IMR-90 (cell line): ENCODE measurements around the gene GJB3. TPM values are rescaled to one million over a fixed set of nuclear protein-coding genes. Genes with fewer than 3 reads are reported as not detected.

Experiments
- ATAC-seq: fragments of 200-7000 bp; cut with Tn5 transposase; 2 replicates; pipeline ENCODE4 v1.9.1; 2020; ENCODE audit warnings: low read depth, mild to moderate bottlenecking, moderate library complexity
- BruUV-seq: library from RNA; stranded (reverse); fragments of 400-500 nt; replicated peaks from 2 replicates; lab custom pipeline; 2021; lab: Mats Ljungman, UMichigan
- CTCF ChIA-PET: fragments of 300-600 bp; formaldehyde crosslinking; extraction: SDS; loops from one replicate; lab custom pipeline; 2021; ENCODE audit warnings: antibody characterized with exemption; lab: Yijun Ruan, JAX
- POLR2A ChIA-PET: fragments of 300-600 bp; sonication (Branson Sonifier 250); formaldehyde crosslinking; loops from one replicate; lab custom pipeline; 2022; ENCODE audit warnings: antibody characterized with exemption; ENCODE audit not compliant: unreplicated experiment; lab: Charles Lee
- DNase-seq: peaks from one replicate; pipeline ENCODE4 v3.0.0; 2013
- H2AFZ ChIP-seq: replicated peaks from 2 replicates; pipeline ENCODE3; 2013; ENCODE audit warnings: low read length, mild to moderate bottlenecking; ENCODE audit not compliant: poor library complexity
- H2AK5ac ChIP-seq: 2 replicates; pipeline ENCODE4 v1.6.1; 2013; ENCODE audit warnings: low read depth, low read length, inconsistent platforms
- H2AK9ac ChIP-seq: replicated peaks from 2 replicates; pipeline ENCODE3; 2013; ENCODE audit warnings: mild to moderate bottlenecking, low read depth, low read length, moderate library complexity; ENCODE audit not compliant: poor library complexity
- H2BK120ac ChIP-seq: 2 replicates; pipeline ENCODE4 v1.6.1; 2013; ENCODE audit warnings: low read depth, low read length, inconsistent platforms
- H2BK15ac ChIP-seq: 3 replicates; pipeline ENCODE4 v1.6.1; 2013; ENCODE audit warnings: low read depth, low read length, inconsistent platforms
- H2BK20ac ChIP-seq: 2 replicates; pipeline ENCODE4 v1.6.1; 2013; ENCODE audit warnings: low read depth, mild to moderate bottlenecking, inconsistent platforms, low read length, moderate library complexity
- H2BK5ac ChIP-seq: 2 replicates; pipeline ENCODE4 v1.6.1; 2013; ENCODE audit warnings: mild to moderate bottlenecking, low read depth, low read length, inconsistent platforms; ENCODE audit not compliant: poor library complexity, severe bottlenecking
- H3K14ac ChIP-seq: replicated peaks from 2 replicates; pipeline ENCODE4 v1.6.1; 2013; ENCODE audit warnings: low read depth, low read length, inconsistent platforms
- H3K18ac ChIP-seq: 2 replicates; pipeline ENCODE4 v1.6.1; 2013; ENCODE audit warnings: low read depth, low read length, control low read depth
- H3K23ac ChIP-seq: 2 replicates; pipeline ENCODE4 v1.6.1; 2013; ENCODE audit warnings: low read depth, low read length, inconsistent platforms
- H3K27ac ChIP-seq: 2 replicates; pipeline ENCODE4 v1.5.1; 2013; ENCODE audit warnings: mild to moderate bottlenecking, control low read depth, low read length; ENCODE audit not compliant: insufficient read depth
- H3K27me3 ChIP-seq: 2 replicates; pipeline ENCODE4 v1.6.1; 2013; ENCODE audit warnings: low read length; ENCODE audit not compliant: control insufficient read depth, insufficient read depth
- H3K36me3 ChIP-seq: 2 replicates; pipeline ENCODE4 v1.6.1; 2013; ENCODE audit warnings: low read length, mixed read lengths; ENCODE audit not compliant: control insufficient read depth, insufficient read depth
- H3K4ac ChIP-seq: 2 replicates; pipeline ENCODE4 v1.6.1; 2013; ENCODE audit warnings: low read depth, low read length, inconsistent platforms
- H3K4me1 ChIP-seq: 2 replicates; pipeline ENCODE4 v1.6.1; 2013; ENCODE audit warnings: low read length, mixed read lengths; ENCODE audit not compliant: control insufficient read depth, insufficient read depth
- H3K4me2 ChIP-seq: 2 replicates; pipeline ENCODE4 v1.6.1; 2013; ENCODE audit warnings: low read depth, mild to moderate bottlenecking, control low read depth, low read length, moderate library complexity
- H3K4me3 ChIP-seq: 2 replicates; pipeline ENCODE4 v1.5.1; 2013; ENCODE audit warnings: low read depth, mild to moderate bottlenecking, control low read depth, low read length, moderate library complexity; ENCODE audit not compliant: insufficient read depth
- H3K56ac ChIP-seq: 2 replicates; pipeline ENCODE4 v1.6.1; 2013; ENCODE audit warnings: low read length, inconsistent platforms; ENCODE audit not compliant: insufficient read depth; ENCODE audit errors: extremely low read depth
- H3K79me1 ChIP-seq, 2 experiments: 2 replicates each; pipeline ENCODE4 v1.6.1; 2013; ENCODE audit warnings: low read length in 2 of 2, inconsistent platforms in 1 of 2, low read depth in 1 of 2
- H3K9ac ChIP-seq: 2 replicates; pipeline ENCODE4 v1.6.1; 2013; ENCODE audit warnings: low read depth, low read length, control low read depth
- H3K9me1 ChIP-seq: 2 replicates; pipeline ENCODE4 v1.6.1; 2013; ENCODE audit warnings: low read length, inconsistent platforms; ENCODE audit not compliant: insufficient read depth
- H3K9me3 ChIP-seq: 2 replicates; pipeline ENCODE4 v1.6.1; 2013; ENCODE audit warnings: low read length; ENCODE audit not compliant: control insufficient read depth, insufficient read depth
- H4K20me1 ChIP-seq: 2 replicates; pipeline ENCODE4 v1.6.1; 2013; ENCODE audit warnings: low read length, inconsistent platforms; ENCODE audit not compliant: insufficient read depth
- H4K5ac ChIP-seq: 2 replicates; pipeline ENCODE4 v1.6.1; 2013; ENCODE audit warnings: mild to moderate bottlenecking, low read depth, low read length, control low read depth
- H4K8ac ChIP-seq, 2 experiments: 2 replicates each; pipeline ENCODE4 v1.6.1; 2013; ENCODE audit warnings: low read depth in 2 of 2, low read length in 2 of 2, control low read depth in 1 of 2, inconsistent platforms in 1 of 2
- H4K91ac ChIP-seq: 2 replicates; pipeline ENCODE4 v1.6.1; 2013; ENCODE audit warnings: low read depth, low read length, inconsistent platforms; ENCODE audit not compliant: insufficient read depth
- CTCF ChIP-seq: conservative IDR thresholded peaks from 2 replicates; pipeline ENCODE4 v1.5.1; 2012; ENCODE audit warnings: mild to moderate bottlenecking, low read depth, low read length, improper control_type of control experiment
- ELK1 ChIP-seq: fragments of 150-350 bp; IDR thresholded peaks from 2 replicates; pipeline ENCODE4 v1.6.1; 2016; ENCODE audit warnings: low read depth, mild to moderate bottlenecking, low read length, moderate library complexity, borderline replicate concordance
- FOS ChIP-seq: fragments of 150-350 bp; IDR thresholded peaks from 2 replicates; pipeline ENCODE4 v1.6.1; 2016; ENCODE audit warnings: low read depth, low read length
- MAFK ChIP-seq: IDR thresholded peaks from 2 replicates; pipeline ENCODE4 v1.6.1; 2012; ENCODE audit warnings: low read depth, low read length, improper control_type of control experiment
- MAZ ChIP-seq: IDR thresholded peaks from 2 replicates; pipeline ENCODE4 v1.6.1; 2012; ENCODE audit warnings: low read depth, mild to moderate bottlenecking, low read length, improper control_type of control experiment, moderate library complexity, borderline replicate concordance
- MXI1 ChIP-seq: IDR thresholded peaks from 2 replicates; pipeline ENCODE4 v1.6.1; 2012; ENCODE audit warnings: low read depth, mild to moderate bottlenecking, low read length, moderate library complexity, borderline replicate concordance
- NFE2L2 ChIP-seq: fragments of 150-350 bp; IDR thresholded peaks from 2 replicates; pipeline ENCODE4 v1.6.1; 2016; ENCODE audit warnings: low read depth, mild to moderate bottlenecking, low read length
- POLR2A ChIP-seq: IDR thresholded peaks from 2 replicates; pipeline ENCODE4 v1.6.1; 2012; ENCODE audit warnings: mild to moderate bottlenecking, low read depth, low read length
- RCOR1 ChIP-seq: IDR thresholded peaks from 2 replicates; pipeline ENCODE4 v1.6.1; 2012; ENCODE audit warnings: mild to moderate bottlenecking, low read length, improper control_type of control experiment; ENCODE audit not compliant: insufficient replicate concordance
- WGBS, 2 experiments: methylation state at CpG; one replicate each; pipeline versions ENCODE4 v1.1.5 to v1.1.7; 2013; ENCODE audit warnings: missing lambda C conversion rate in 2 of 2; ENCODE audit not compliant: insufficient read length in 1 of 2; ENCODE audit errors: extremely low coverage in 2 of 2; 5-methylcytosine and 5-hydroxymethylcytosine counted together
- dilution Hi-C: fragments of 300-500 bp; cut with HindIII; formaldehyde crosslinking; loops from one replicate; pipeline ENCODE4 v1.14.3; 2018; ENCODE audit warnings: low sequenced_read_pairs; ENCODE audit not compliant: unreplicated experiment
- in situ Hi-C: fragments of 300-500 bp; cut with MboI; formaldehyde crosslinking; loops from 3 replicates; pipeline ENCODE4 v1.14.3; 2019; ENCODE audit warnings: low sequenced_read_pairs, inconsistent platforms, mixed read lengths
- intact Hi-C: fragments of 100-400 bp; cut with micrococcal nuclease; formaldehyde crosslinking; loops from 2 replicates; pipeline ENCODE4 v1.10.0; 2022
- polyA plus RNA-seq, 3 experiments: library from polyadenylated mRNA; depleted of rRNA; stranded (reverse); fragments of >200 nt; gene quantifications; 2 replicates each; pipeline ENCODE4 v1.2.3, GENCODE V29; 2012; ENCODE audit warnings: low replicate concordance in 1 of 3
- total RNA-seq: library from RNA; depleted of rRNA; stranded (reverse); fragments of >200 nt; gene quantifications from 2 replicates; pipeline ENCODE4 v1.2.3, GENCODE V29; 2012

GJB3 gene
- total and polyA plus RNA-seq, 2 of the 4 experiments (the other 2 are of a cell fraction) = not detected

- no peak overlapping the region for H3K56ac ChIP-seq
- H2AK5ac ChIP-seq = no peak overlapping the region
- no peak overlapping the region for H2BK15ac ChIP-seq
- H3K79me1 ChIP-seq = no peaks in the 10 kb centered on the region
- H2BK5ac ChIP-seq = no peak overlapping the region
- H3K36me3 ChIP-seq = no peaks in the 10 kb centered on the region
- H3K9me1 ChIP-seq = 0 out of 2 replicates have a peak, but pooled peaks cover 4% of the 10 kb centered on the region
- H3K4me3 ChIP-seq = no peak overlapping the region
- no peak overlapping the region for H4K8ac ChIP-seq
- DNase-seq = no peak
- no peak for TF ChIP-seq RCOR1
- TF ChIP-seq POLR2A = no peak
- TF ChIP-seq MAZ = no peak
- TF ChIP-seq MAFK = no peak
- no peak for TF ChIP-seq CTCF
- TF ChIP-seq FOS = no peak
- no peak for TF ChIP-seq ELK1
- TF ChIP-seq NFE2L2 = no peak
- no peak for TF ChIP-seq MXI1
- H4K5ac ChIP-seq = no peak overlapping the region
- H3K27ac ChIP-seq = no peak overlapping the region
- H2BK120ac ChIP-seq = no peak overlapping the region
- CTCF ChIA-PET = no interaction called here
- no peak for ATAC-seq
- H2AFZ ChIP-seq = no peak overlapping the region
- H3K4me1 ChIP-seq = peaks cover 2% of the 10 kb centered on the region; the same call in 1 of the 2 replicates
- no peaks in the 10 kb centered on the region for H4K20me1 ChIP-seq
- H2AK9ac ChIP-seq = no peak overlapping the region
- POLR2A ChIA-PET = no interaction called here
- no peak overlapping the region for H4K91ac ChIP-seq
- dilution Hi-C loops = no loop called here
- no peak overlapping the region for H3K9ac ChIP-seq
- H3K4me2 ChIP-seq = no peak overlapping the region
- H3K14ac ChIP-seq = no peak overlapping the region
- H3K9me3 ChIP-seq = peaks cover 6% of the 10 kb centered on the region
- in situ Hi-C loops = no loop called here
- no peak overlapping the region for H3K4ac ChIP-seq
- no peak overlapping the region for H3K18ac ChIP-seq
- WGBS, 2 experiments = no CpG with 5 or more reads among the region's 10 CpGs
- no peak overlapping the region for H2BK20ac ChIP-seq
- intact Hi-C loops = no loop called here
- peaks cover 14% of the 10 kb centered on the region for H3K27me3 ChIP-seq
- BruUV-seq = no TSS peak
- no peak overlapping the region for H3K23ac ChIP-seq
These were observed 11.4 kb downstream of the GJB3 start for GRCh38 chr1:34792424-34792823.
